Endometrial microvascular endothelial cells (primary cell): ENCODE results near the gene NEUROD1. TPM values are rescaled to one million over a fixed set of nuclear protein-coding genes. Genes with fewer than 3 reads are reported as not detected.

Experiments used
- in situ Hi-C: cut with HindIII; loops from 2 replicates; pipeline ENCODE4 v1.10.0; 2017; ENCODE audit warnings: low sequenced_read_pairs, low pct_unique_long_range_greater_than_20kb; ENCODE audit errors: inconsistent ontology term
- total RNA-seq: library from RNA; depleted of rRNA; stranded (reverse); fragments of >200 nt; gene quantifications from one replicate; pipeline ENCODE4 v1.2.3, GENCODE V29; 2015; ENCODE audit errors: inconsistent ontology term

Gene NEUROD1
- total RNA-seq, 1 donor from 2014 or later, result not detected

GRCh38 chr2:181682026-181682789, 1.9 kb upstream of the NEUROD1 start:
- in situ Hi-C loops, result no loop called here

GRCh38 chr2:181680937-181681811, 857 bp upstream of the NEUROD1 start:
- in situ Hi-C loops, result no loop called here

GRCh38 chr2:181679544-181679979, 755 bp downstream of the NEUROD1 start:
- in situ Hi-C loops, result no loop called here

DNA sequence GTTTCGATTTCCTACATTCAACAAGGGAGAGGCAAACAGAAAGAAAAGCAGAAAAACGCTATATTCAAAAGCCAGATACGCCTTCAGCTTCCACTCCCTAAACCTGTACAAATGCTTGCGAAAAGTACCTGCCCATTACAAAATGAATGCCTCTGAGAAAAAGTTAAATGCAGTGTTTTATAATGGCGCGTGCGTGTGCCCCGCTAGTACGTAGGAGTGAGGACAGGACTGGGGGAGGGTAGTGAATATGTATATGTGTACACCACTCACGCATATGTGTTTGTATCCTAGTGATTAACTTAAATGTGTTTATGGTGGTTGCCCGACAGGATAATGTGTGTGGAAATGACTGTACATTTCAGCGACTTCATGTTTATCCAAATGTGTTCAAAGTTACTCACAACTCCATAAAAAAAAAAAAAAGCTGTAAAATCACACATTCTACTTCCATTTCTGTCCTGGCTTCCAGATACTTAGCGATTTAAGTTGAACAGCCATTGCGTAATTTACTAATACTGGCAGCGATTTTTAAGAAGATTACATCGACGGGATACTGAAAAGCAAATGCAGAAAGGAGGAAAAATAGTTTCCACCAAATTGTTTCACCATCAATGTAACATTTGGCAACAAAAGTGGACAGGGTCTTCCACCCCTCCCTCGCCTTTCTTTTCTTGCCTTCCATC, 1.3 kb downstream of the NEUROD1 start:
- in situ Hi-C loops, result no loop called here

DNA sequence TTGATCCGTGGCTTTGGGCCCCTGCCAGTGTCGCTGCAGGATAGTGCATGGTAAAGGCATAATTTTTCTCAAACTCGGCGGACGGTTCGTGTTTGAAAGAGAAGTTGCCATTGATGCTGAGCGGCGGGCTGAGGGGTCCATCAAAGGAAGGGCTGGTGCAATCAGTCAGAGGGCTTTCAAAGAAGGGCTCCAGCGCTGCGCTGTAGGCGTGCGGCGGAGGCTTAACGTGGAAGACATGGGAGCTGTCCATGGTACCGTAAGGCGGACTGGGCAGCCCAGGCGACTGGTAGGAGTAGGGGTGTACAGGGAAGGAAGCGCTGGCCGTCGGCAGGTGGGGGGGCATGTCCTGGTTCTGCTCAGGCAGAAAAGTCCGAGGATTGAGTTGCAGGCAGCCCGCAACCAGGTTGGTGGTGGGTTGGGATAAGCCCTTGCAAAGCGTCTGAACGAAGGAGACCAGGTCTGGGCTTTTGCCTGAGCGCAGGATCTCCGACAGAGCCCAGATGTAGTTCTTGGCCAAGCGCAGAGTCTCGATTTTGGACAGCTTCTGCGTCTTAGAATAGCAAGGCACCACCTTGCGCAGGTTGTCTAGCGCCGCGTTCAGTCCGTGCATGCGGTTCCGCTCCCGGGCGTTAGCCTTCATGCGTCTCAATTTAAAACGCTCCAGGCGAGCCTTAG, 2.3 kb downstream of the NEUROD1 start:
- in situ Hi-C loops, result no loop called here

- in situ Hi-C loops, result no loop called here
These were observed 5.1 kb downstream of the NEUROD1 start for GRCh38 chr2:181675254-181675653.

DNA sequence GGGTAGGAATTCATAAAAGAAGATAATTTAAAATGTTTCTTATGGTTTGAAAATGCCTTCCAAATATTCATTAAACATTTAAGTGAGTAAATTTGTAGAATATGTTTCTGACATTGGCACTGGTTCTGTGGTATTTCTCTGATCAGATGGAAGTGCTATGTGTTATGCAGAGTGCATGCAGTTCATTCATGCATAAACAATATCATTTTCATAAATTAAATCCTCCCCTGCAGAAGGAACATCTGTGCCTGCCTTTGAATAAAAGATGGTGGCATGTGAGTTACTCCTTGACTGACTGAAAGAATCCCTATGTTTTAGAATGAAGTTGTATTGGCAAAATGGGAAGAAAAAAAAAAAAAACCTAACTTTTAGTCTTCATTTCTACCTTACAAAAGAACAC, 5.9 kb downstream of the NEUROD1 start:
- in situ Hi-C loops, result no loop called here

GRCh38 chr2:181673173-181673572, 7.1 kb downstream of the NEUROD1 start:
- in situ Hi-C loops, result no loop called here

DNA sequence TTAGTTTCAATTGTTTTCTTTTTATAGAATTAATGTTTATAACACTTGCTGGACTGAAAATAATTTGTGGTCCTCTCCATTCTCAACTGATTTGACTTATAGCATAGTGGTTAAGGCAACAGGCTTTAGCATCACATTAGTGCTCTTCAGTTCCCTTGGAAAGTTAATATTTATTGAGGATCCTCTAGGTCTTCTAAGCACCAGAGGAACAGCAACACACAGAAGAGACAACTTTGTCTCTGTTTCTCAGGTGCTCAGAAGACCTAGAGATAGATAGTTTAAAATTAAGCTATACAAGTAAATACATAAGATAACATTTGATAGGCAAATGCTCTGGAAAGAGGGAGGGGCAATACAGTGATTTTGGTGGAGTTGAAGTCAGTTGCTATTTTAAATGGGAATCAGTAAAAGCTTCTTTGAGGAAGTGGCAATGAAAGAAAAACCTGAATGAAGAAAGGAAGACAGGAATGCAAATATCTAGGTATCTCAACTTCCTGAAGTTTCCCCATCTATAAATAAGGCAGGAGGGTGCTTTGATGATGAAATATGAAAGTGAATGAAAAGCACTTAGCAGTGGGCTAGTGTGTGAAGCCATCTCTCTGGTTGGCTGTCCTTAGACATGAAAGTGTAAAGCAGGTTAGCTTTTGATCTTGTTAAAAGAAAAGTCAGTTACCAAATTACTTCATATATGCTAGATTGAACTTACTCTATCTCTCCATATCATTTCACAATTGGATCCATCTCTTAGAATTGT, 7.9 kb downstream of the NEUROD1 start:
- in situ Hi-C loops, result no loop called here

- in situ Hi-C loops, result no loop called here
These were observed 9.7 kb downstream of the NEUROD1 start for GRCh38 chr2:181670632-181671031.

- in situ Hi-C loops, result no loop called here
These were observed 13.1 kb downstream of the NEUROD1 start for GRCh38 chr2:181667234-181667633.

- in situ Hi-C loops, result no loop called here
These were observed 18.0 kb downstream of the NEUROD1 start for GRCh38 chr2:181662287-181662686.

GRCh38 chr2:181660181-181660580, 20.1 kb downstream of the NEUROD1 start:
- in situ Hi-C loops, result no loop called here

GRCh38 chr2:181658444-181658843, 21.9 kb downstream of the NEUROD1 start:
- in situ Hi-C loops, result no loop called here

DNA sequence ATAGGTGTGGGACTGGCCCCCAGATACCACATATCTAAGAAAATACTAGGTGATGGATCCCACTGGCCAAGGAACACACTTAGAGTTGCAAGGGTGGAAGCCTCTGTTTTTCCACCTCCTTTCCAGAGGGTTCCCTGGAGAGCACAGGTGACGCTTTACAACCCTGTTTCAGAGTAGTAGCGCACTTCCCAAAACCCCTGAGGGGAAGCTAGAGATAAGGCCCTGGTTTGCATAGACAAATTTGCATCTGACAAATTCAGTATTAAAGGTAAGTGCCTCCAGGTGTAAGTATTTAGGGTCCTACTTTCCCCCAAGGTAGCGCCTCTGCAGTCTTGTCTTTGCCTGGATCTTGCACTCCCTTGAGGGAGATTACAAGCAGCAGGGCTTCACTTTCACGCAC, 22.9 kb downstream of the NEUROD1 start:
- in situ Hi-C loops, result no loop called here

- in situ Hi-C loops, result no loop called here
These were observed 23.6 kb downstream of the NEUROD1 start, which contains the start of gene CERKL for GRCh38 chr2:181656450-181657291. CERKL (minus strand) TSS chr2:181657105; CDS start chr2:181657006, 99 bp downstream.

DNA sequence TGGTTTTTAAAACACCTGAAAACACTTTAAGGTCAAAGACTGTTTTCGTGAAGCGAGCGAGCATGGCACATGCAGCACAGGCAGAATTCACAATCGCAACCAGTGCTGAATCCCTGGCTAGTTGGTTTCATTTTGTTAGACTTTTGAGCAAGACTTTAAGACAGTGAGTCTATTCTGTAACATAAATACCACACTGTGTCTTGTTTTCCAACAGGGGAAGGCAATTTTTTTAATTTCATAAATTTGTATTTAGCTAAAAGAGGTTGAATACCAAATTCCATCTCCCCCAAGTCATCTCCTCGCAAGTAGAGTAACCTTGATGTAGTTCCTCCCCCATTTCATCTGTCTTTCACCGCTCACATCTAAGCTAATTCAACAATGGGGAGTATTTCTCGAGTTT, 24.8 kb downstream of the NEUROD1 start:
- in situ Hi-C loops, result no loop called here
